ENCODE data around the gene POLR3E.

Gene POLR3E

GRCh38 chr16:22333457-22333994 lies 36.3 kb downstream of the POLR3E start:
- H3K9me3 ChIP-seq (replicated peaks in 1 of 2; ENCODE audit: control insufficient read depth in 2 of 2, insufficient read depth in 1 of 2, low read depth in 1 of 2, low read length in 2 of 2), result peaks cover 17 to 26% of the 10 kb centered on the region in 2 donors
- H2AFZ ChIP-seq (ENCODE audit: low read length), result no peak overlapping the region
- no peak overlapping the region for H3K18ac ChIP-seq (ENCODE audit: low read length)
- H4K8ac ChIP-seq (ENCODE audit: low read depth, low read length), result no peak overlapping the region
- no peak overlapping the region for H3K14ac ChIP-seq (ENCODE audit: low read length)
- H4K91ac ChIP-seq (ENCODE audit: low read depth, low read length, poor library complexity), result no peak overlapping the region
- no peak overlapping the region for H3K23ac ChIP-seq (ENCODE audit: low read depth, low read length, poor library complexity)
- H3K4ac ChIP-seq (ENCODE audit: low read length), result no peak overlapping the region
- H3K4me2 ChIP-seq (ENCODE audit: insufficient read depth, low read length, poor library complexity, severe bottlenecking), result no peak overlapping the region
- no peak overlapping the region for H2BK120ac ChIP-seq (ENCODE audit: low read depth, low read length)
- H3K36me3 ChIP-seq (replicated peaks in 1 of 2; ENCODE audit: control insufficient read depth in 2 of 2, insufficient read depth in 2 of 2, low read length in 2 of 2), result peaks cover 36 to 70% of the 10 kb centered on the region in 2 donors
- H2BK5ac ChIP-seq (ENCODE audit: low read length), result no peak overlapping the region
- no peak overlapping the region for H2BK12ac ChIP-seq (ENCODE audit: low read length)
- no peaks in the 10 kb centered on the region for H3K27me3 ChIP-seq (ENCODE audit: control insufficient read depth in 3 of 3, insufficient read depth in 3 of 3, low read depth in 1 of 3, low read length in 3 of 3)
- H3K79me1 ChIP-seq (ENCODE audit: low read depth, low read length), result no peaks in the 10 kb centered on the region
- no peak overlapping the region for H2AK5ac ChIP-seq (ENCODE audit: low read depth, low read length)
- H2BK15ac ChIP-seq (ENCODE audit: low read length), result no peak overlapping the region
- no peak for DNase-seq (ENCODE audit: low spot score)
- H3K4me1 ChIP-seq (ENCODE audit: control insufficient read depth in 2 of 2, insufficient read depth in 1 of 2, low read depth in 1 of 2, low read length in 2 of 2), result no peaks in the 10 kb centered on the region
- H3K9ac ChIP-seq (ENCODE audit: low read depth, low read length, poor library complexity), result no peak overlapping the region
- H3K4me3 ChIP-seq (ENCODE audit: low read length in 2 of 2), result no peak overlapping the region
- no CpG with 5 or more reads among the region's 6 CpGs for WGBS, 2 donors (ENCODE audit: extremely low coverage in 2 of 2, insufficient read length in 2 of 2, insufficient replicate concordance in 1 of 2)
- no peak overlapping the region for H3K27ac ChIP-seq (replicated peaks; ENCODE audit: low read length)

- no peak overlapping the region for H3K4me3 ChIP-seq (ENCODE audit: low read length in 2 of 2)
- H4K91ac ChIP-seq (ENCODE audit: low read depth, low read length, poor library complexity), result no peak overlapping the region
- H3K23ac ChIP-seq (ENCODE audit: low read depth, low read length, poor library complexity), result no peak overlapping the region
- H3K79me1 ChIP-seq (ENCODE audit: low read depth, low read length), result no peaks in the 10 kb centered on the region
- no peak overlapping the region for H3K4me2 ChIP-seq (ENCODE audit: insufficient read depth, low read length, poor library complexity, severe bottlenecking)
- no peak overlapping the region for H2BK12ac ChIP-seq (ENCODE audit: low read length)
- peaks cover 28 to 52% of the 10 kb centered on the region in 2 donors for H3K36me3 ChIP-seq (replicated peaks in 1 of 2; ENCODE audit: control insufficient read depth in 2 of 2, insufficient read depth in 2 of 2, low read length in 2 of 2)
- H3K9ac ChIP-seq (ENCODE audit: low read depth, low read length, poor library complexity), result no peak overlapping the region
- no CpG with 5 or more reads among the region's 3 CpGs for WGBS, 2 donors (ENCODE audit: extremely low coverage in 2 of 2, insufficient read length in 2 of 2, insufficient replicate concordance in 1 of 2)
- DNase-seq (ENCODE audit: low spot score), result no peak
- peaks cover 17 to 29% of the 10 kb centered on the region in 2 donors for H3K9me3 ChIP-seq (replicated peaks in 1 of 2; ENCODE audit: control insufficient read depth in 2 of 2, insufficient read depth in 1 of 2, low read depth in 1 of 2, low read length in 2 of 2)
- no peak overlapping the region for H3K27ac ChIP-seq (replicated peaks; ENCODE audit: low read length)
- H4K8ac ChIP-seq (ENCODE audit: low read depth, low read length), result no peak overlapping the region
- no peak overlapping the region for H3K18ac ChIP-seq (ENCODE audit: low read length)
- H3K4me1 ChIP-seq (ENCODE audit: control insufficient read depth in 2 of 2, insufficient read depth in 1 of 2, low read depth in 1 of 2, low read length in 2 of 2), result no peaks in the 10 kb centered on the region
- no peak overlapping the region for H2BK15ac ChIP-seq (ENCODE audit: low read length)
- H2BK5ac ChIP-seq (ENCODE audit: low read length), result no peak overlapping the region
- H3K4ac ChIP-seq (ENCODE audit: low read length), result no peak overlapping the region
- no peak overlapping the region for H3K14ac ChIP-seq (ENCODE audit: low read length)
- H2AK5ac ChIP-seq (ENCODE audit: low read depth, low read length), result no peak overlapping the region
- H3K27me3 ChIP-seq (ENCODE audit: control insufficient read depth in 3 of 3, insufficient read depth in 3 of 3, low read depth in 1 of 3, low read length in 3 of 3), result no peaks in the 10 kb centered on the region
- no peak overlapping the region for H2BK120ac ChIP-seq (ENCODE audit: low read depth, low read length)
- no peak overlapping the region for H2AFZ ChIP-seq (ENCODE audit: low read length)
Measured at GRCh38 chr16:22335668-22336246, 38.5 kb downstream of the POLR3E start.

DNA sequence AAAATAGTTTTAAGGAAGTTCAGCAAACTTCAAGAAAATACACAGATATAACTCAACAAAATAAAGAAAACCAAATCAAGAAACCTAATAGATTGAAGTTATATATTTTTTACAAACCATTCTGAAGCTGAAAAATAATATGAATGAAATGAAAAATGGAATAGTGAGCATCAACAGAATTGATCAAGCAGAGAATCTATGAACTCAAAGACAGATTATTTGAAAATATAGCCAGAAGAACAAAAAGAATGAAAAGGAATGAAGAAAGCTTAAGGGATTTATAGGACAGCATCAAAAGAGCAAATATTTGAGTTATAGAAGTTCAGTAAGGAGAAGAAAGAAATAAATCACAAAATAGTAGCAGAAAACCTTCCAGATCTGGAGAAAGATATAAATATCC lies 39.4 kb downstream of the POLR3E start:
- Histone ChIP-seq H2AFZ (ENCODE audit: low read length) (no peak overlapping the region), H2BK15ac (ENCODE audit: low read length) (no peak overlapping the region), H3K27ac (replicated peaks; ENCODE audit: low read length) (no peak overlapping the region), H3K18ac (ENCODE audit: low read length) (no peak overlapping the region), H3K36me3 (replicated peaks in 1 of 2; ENCODE audit: control insufficient read depth in 2 of 2, insufficient read depth in 2 of 2, low read length in 2 of 2) (peaks cover 24 to 46% of the 10 kb centered on the region in 2 donors), H4K91ac (ENCODE audit: low read depth, low read length, poor library complexity) (no peak overlapping the region), H2BK12ac (ENCODE audit: low read length) (no peak overlapping the region), H3K4me1 (ENCODE audit: control insufficient read depth in 2 of 2, insufficient read depth in 1 of 2, low read depth in 1 of 2, low read length in 2 of 2) (no peaks in the 10 kb centered on the region), H4K8ac (ENCODE audit: low read depth, low read length) (no peak overlapping the region), H3K4ac (ENCODE audit: low read length) (no peak overlapping the region), H3K23ac (ENCODE audit: low read depth, low read length, poor library complexity) (no peak overlapping the region), H2BK120ac (ENCODE audit: low read depth, low read length) (no peak overlapping the region), H2AK5ac (ENCODE audit: low read depth, low read length) (no peak overlapping the region), H3K4me2 (ENCODE audit: insufficient read depth, low read length, poor library complexity, severe bottlenecking) (no peak overlapping the region), H3K79me1 (ENCODE audit: low read depth, low read length) (no peaks in the 10 kb centered on the region), H3K9ac (ENCODE audit: low read depth, low read length, poor library complexity) (no peak overlapping the region), H3K27me3 (ENCODE audit: control insufficient read depth in 3 of 3, insufficient read depth in 3 of 3, low read depth in 1 of 3, low read length in 3 of 3) (no peaks in the 10 kb centered on the region), H2BK5ac (ENCODE audit: low read length) (no peak overlapping the region), H3K9me3 (replicated peaks in 1 of 2; ENCODE audit: control insufficient read depth in 2 of 2, insufficient read depth in 1 of 2, low read depth in 1 of 2, low read length in 2 of 2) (peaks cover 18 to 29% of the 10 kb centered on the region in 2 donors), H3K14ac (ENCODE audit: low read length) (no peak overlapping the region), H3K4me3 (ENCODE audit: low read length in 2 of 2) (no peak overlapping the region)
- no peak for DNase-seq (ENCODE audit: low spot score)

DNA sequence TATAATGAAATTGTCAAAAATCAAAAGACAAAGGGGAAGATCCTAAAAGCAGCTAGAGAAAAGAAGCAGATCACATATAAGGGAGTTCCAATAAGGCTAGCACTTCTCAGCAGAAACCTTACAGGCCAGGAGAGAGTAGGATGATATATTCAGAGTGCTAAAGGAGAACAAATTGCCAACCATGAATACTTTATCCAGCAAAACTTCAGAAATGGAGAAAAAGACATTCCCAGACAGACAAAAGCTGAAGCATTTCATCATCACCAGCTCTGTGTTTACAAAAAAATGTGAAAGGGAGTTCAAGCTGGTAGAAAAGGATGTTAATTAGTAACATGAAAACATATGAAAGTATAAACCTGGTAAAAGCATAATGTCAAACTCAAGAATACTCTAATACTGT lies 39.8 kb downstream of the POLR3E start:
- Histone ChIP-seq H3K9me3 (replicated peaks in 1 of 2; ENCODE audit: control insufficient read depth in 2 of 2, insufficient read depth in 1 of 2, low read depth in 1 of 2, low read length in 2 of 2) (peaks cover 18 to 29% of the 10 kb centered on the region in 2 donors), H4K91ac (ENCODE audit: low read depth, low read length, poor library complexity) (no peak overlapping the region), H3K27ac (replicated peaks; ENCODE audit: low read length) (no peak overlapping the region), H3K27me3 (ENCODE audit: control insufficient read depth in 3 of 3, insufficient read depth in 3 of 3, low read depth in 1 of 3, low read length in 3 of 3) (no peaks in the 10 kb centered on the region), H3K23ac (ENCODE audit: low read depth, low read length, poor library complexity) (no peak overlapping the region), H2AK5ac (ENCODE audit: low read depth, low read length) (no peak overlapping the region), H3K36me3 (replicated peaks in 1 of 2; ENCODE audit: control insufficient read depth in 2 of 2, insufficient read depth in 2 of 2, low read length in 2 of 2) (peaks cover 21 to 41% of the 10 kb centered on the region in 2 donors), H3K18ac (ENCODE audit: low read length) (no peak overlapping the region), H3K4ac (ENCODE audit: low read length) (no peak overlapping the region), H3K14ac (ENCODE audit: low read length) (no peak overlapping the region), H3K4me3 (ENCODE audit: low read length in 2 of 2) (no peak overlapping the region), H2AFZ (ENCODE audit: low read length) (no peak overlapping the region), H2BK5ac (ENCODE audit: low read length) (no peak overlapping the region), H2BK120ac (ENCODE audit: low read depth, low read length) (no peak overlapping the region), H2BK15ac (ENCODE audit: low read length) (no peak overlapping the region), H3K4me1 (ENCODE audit: control insufficient read depth in 2 of 2, insufficient read depth in 1 of 2, low read depth in 1 of 2, low read length in 2 of 2) (no peaks in the 10 kb centered on the region), H3K9ac (ENCODE audit: low read depth, low read length, poor library complexity) (no peak overlapping the region), H3K4me2 (ENCODE audit: insufficient read depth, low read length, poor library complexity, severe bottlenecking) (no peak overlapping the region), H2BK12ac (ENCODE audit: low read length) (no peak overlapping the region), H3K79me1 (ENCODE audit: low read depth, low read length) (no peaks in the 10 kb centered on the region), H4K8ac (ENCODE audit: low read depth, low read length) (no peak overlapping the region)
- no peak for DNase-seq (ENCODE audit: low spot score)
